OCI-LY1 (cell line): Measurements from ENCODE around the gene DSE.

Experiments
- H2AFZ ChIP-seq: fragments of 200-600 bp; sonication (generic), shearing (Covaris generic); 2 replicates; pipeline ENCODE4 v1.6.0; 2014; ENCODE audit warnings: antibody characterized with exemption, mild to moderate bottlenecking, low read length
- H3F3A ChIP-seq: fragments of 200-600 bp; sonication (generic), shearing (Covaris generic); 2 replicates; pipeline ENCODE4 v1.6.0; 2014; ENCODE audit warnings: mild to moderate bottlenecking, antibody characterized with exemption, low read length, moderate library complexity; ENCODE audit not compliant: insufficient read depth
- H3K27ac ChIP-seq: fragments of 200-600 bp; sonication (generic); 2 replicates; pipeline ENCODE4 v1.5.1; 2014; ENCODE audit warnings: low read length, mixed run types, mild to moderate bottlenecking, low read depth; ENCODE audit not compliant: poor library complexity, severe bottlenecking
- H3K27me3 ChIP-seq: fragments of 200-600 bp; sonication (generic); 2 replicates; pipeline ENCODE4 v1.6.0; 2014; ENCODE audit warnings: antibody characterized with exemption, mild to moderate bottlenecking, low read length, moderate library complexity; ENCODE audit not compliant: insufficient read depth
- H3K36me3 ChIP-seq: fragments of 200-600 bp; sonication (generic); 2 replicates; pipeline ENCODE4 v1.6.1; 2014; ENCODE audit warnings: mild to moderate bottlenecking, antibody characterized with exemption, low read length, moderate library complexity, mixed read lengths; ENCODE audit not compliant: insufficient read depth
- H3K4me1 ChIP-seq: fragments of 200-600 bp; sonication (generic); 2 replicates; pipeline ENCODE4 v1.5.1; 2014; ENCODE audit warnings: mild to moderate bottlenecking, low read length, moderate library complexity; ENCODE audit not compliant: insufficient read depth, severe bottlenecking
- H3K4me2 ChIP-seq: fragments of 200-600 bp; sonication (generic), shearing (Covaris generic); 2 replicates; pipeline ENCODE4 v1.6.1; 2014; ENCODE audit warnings: low read length
- H3K4me3 ChIP-seq: fragments of 200-600 bp; sonication (generic); 2 replicates; pipeline ENCODE4 v1.5.1; 2014; ENCODE audit warnings: low read length, low read depth, mild to moderate bottlenecking, mixed read lengths; ENCODE audit not compliant: poor library complexity, severe bottlenecking
- H3K79me2 ChIP-seq: fragments of 200-600 bp; shearing (Covaris generic); 2 replicates; pipeline ENCODE4 v1.6.1; 2016; ENCODE audit warnings: mixed run types, low read length, mixed read lengths; ENCODE audit not compliant: insufficient read depth
- H3K9ac ChIP-seq: fragments of 200-600 bp; sonication (generic), shearing (Covaris generic); 2 replicates; pipeline ENCODE4 v1.6.1; 2014; ENCODE audit warnings: mild to moderate bottlenecking, low read length, mixed read lengths
- H3K9me2 ChIP-seq: fragments of 200-600 bp; sonication (generic), shearing (Covaris generic); 2 replicates; pipeline ENCODE4 v1.6.1; 2014; ENCODE audit warnings: low read depth, mild to moderate bottlenecking, low read length, mixed read lengths
- H3K9me3 ChIP-seq: fragments of 200-600 bp; shearing (Covaris generic); 2 replicates; pipeline ENCODE4 v1.6.1; 2014; ENCODE audit warnings: low read length, mixed read lengths
- H4K20me1 ChIP-seq: fragments of 200-600 bp; sonication (generic), shearing (Covaris generic); 2 replicates; pipeline ENCODE4 v1.6.0; 2016; ENCODE audit warnings: mild to moderate bottlenecking, low read length; ENCODE audit not compliant: insufficient read depth
- EZH2 ChIP-seq: fragments of 200-600 bp; sonication (generic), shearing (Covaris generic); IDR thresholded peaks from 2 replicates; pipeline ENCODE4 v1.8.0; 2017; ENCODE audit warnings: borderline replicate concordance, mixed run types, mild to moderate bottlenecking, antibody characterized with exemption, low read length, moderate library complexity, mixed read lengths
- TF ChIP-seq, protein P1 (sequence below): fragments of 200-600 bp; sonication (generic), shearing (Covaris generic); IDR thresholded peaks from 2 replicates; pipeline ENCODE4 v1.5.1; 2017; ENCODE audit warnings: mild to moderate bottlenecking, antibody characterized with exemption, low read length, moderate library complexity, mixed read lengths

The DSE gene

DNA sequence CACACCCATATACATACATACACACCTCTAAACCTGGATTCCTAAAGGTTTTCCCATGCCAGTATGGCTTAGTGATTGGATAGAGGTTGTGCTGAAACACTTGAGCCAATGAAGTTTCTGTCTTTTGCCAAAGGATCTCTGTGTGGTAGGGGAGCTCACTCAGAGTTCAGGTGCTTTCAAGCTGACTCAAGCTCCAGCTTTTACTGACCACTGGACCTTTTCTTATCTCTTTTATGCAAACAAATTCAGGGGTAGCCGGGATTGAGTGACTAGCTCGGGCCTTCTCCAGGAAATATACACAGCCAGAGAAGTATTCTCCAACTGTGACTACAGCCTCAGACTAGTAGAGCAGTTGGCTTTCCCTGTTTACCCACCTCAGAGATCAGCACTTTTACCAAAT lies 21.5 kb upstream of the DSE start:
- H3K4me1 ChIP-seq: no peaks in the 10 kb centered on the region
- no peaks in the 10 kb centered on the region for H3K9me2 ChIP-seq
- H3K27ac ChIP-seq: no peak overlapping the region
- no peak overlapping the region for H3K9ac ChIP-seq
- no peak overlapping the region for H3K4me3 ChIP-seq
- H3K36me3 ChIP-seq: no peaks in the 10 kb centered on the region
- H4K20me1 ChIP-seq: no peaks in the 10 kb centered on the region
- H3F3A ChIP-seq: no peaks in the 10 kb centered on the region
- no peaks in the 10 kb centered on the region for H3K9me3 ChIP-seq
- no peaks in the 10 kb centered on the region for H3K27me3 ChIP-seq
- H3K79me2 ChIP-seq: no peaks in the 10 kb centered on the region
- TF ChIP-seq, protein P1, sequence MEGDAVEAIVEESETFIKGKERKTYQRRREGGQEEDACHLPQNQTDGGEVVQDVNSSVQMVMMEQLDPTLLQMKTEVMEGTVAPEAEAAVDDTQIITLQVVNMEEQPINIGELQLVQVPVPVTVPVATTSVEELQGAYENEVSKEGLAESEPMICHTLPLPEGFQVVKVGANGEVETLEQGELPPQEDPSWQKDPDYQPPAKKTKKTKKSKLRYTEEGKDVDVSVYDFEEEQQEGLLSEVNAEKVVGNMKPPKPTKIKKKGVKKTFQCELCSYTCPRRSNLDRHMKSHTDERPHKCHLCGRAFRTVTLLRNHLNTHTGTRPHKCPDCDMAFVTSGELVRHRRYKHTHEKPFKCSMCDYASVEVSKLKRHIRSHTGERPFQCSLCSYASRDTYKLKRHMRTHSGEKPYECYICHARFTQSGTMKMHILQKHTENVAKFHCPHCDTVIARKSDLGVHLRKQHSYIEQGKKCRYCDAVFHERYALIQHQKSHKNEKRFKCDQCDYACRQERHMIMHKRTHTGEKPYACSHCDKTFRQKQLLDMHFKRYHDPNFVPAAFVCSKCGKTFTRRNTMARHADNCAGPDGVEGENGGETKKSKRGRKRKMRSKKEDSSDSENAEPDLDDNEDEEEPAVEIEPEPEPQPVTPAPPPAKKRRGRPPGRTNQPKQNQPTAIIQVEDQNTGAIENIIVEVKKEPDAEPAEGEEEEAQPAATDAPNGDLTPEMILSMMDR: no peak
- TF ChIP-seq EZH2: no peak
- H3K4me2 ChIP-seq: no peak overlapping the region
- H2AFZ ChIP-seq: no peak overlapping the region

DNA sequence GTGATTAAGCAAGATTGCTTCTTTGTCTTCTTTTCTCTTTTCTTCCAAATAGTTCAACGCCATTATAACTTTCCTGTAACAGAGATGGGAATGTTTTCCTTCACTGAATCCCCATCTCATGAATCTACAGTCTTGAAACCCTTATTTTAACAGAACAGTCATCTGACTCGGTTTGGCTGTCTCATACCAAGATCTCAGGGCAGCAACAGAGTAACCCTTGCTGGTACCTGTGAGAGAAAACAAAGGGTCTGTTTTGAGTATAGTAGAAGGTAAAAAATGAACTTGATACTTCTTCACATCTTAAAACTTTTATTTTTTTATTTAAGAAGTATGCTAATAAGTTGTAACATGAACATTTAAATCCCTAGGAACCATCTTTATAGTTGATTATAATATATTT lies 19.6 kb upstream of the DSE start:
- Histone ChIP-seq H3F3A (no peaks in the 10 kb centered on the region), H3K4me3 (no peak overlapping the region), H3K4me1 (no peaks in the 10 kb centered on the region), H3K4me2 (no peak overlapping the region), H3K9me2 (no peaks in the 10 kb centered on the region), H4K20me1 (no peaks in the 10 kb centered on the region), H3K9me3 (no peaks in the 10 kb centered on the region), H3K36me3 (no peaks in the 10 kb centered on the region), H3K27ac (no peak overlapping the region), H3K79me2 (no peaks in the 10 kb centered on the region), H3K9ac (no peak overlapping the region), H3K27me3 (no peaks in the 10 kb centered on the region), H2AFZ (no peak overlapping the region)
- TF ChIP-seq EZH2: no peak
- TF ChIP-seq, protein P1: no peak

DNA sequence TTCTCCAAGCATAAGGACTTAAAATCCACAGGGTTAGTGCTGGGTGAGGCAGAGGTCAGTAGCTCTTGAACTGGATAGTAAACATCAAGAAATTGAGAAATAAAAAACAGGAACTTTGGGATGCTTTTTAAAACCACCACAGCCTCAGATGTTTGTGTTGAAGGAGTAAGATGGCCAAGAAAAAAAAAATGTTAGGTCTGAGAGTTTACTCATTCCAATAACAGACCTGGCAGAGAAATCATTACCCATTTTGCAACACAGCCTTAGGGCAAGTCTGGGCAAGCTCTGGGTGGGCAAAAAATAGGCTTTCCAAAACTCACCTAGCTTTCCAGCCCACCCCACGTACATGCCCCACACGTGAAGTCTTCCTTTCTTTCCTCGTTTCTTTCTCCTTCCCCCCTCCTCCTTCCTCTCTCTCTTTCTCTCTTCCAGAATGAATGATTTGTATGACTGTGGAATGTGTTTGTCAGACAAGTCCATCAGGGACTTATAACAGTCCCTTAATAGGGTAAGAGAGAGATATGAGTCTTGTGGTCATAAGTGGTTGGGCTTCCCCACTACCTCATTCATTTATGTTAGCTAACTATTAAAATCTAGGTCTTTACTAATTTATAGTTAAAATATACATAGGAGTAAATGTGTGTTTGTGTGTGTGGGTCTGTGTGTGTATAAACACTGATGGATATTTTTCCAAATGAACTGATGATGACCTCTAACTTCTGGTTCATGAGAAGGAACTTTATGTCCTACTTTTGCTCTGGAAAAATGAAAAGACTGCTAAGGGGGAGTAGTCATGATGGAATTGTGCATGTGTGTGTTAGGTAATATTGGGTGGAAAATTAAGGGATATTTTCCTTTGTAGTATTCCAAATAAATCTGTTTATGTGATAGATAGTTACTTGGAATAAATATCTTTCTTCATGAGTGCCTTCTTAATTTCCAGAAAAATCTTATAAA lies 18.0 kb upstream of the DSE start:
- no peaks in the 10 kb centered on the region for H3K27me3 ChIP-seq
- no peak for TF ChIP-seq EZH2
- TF ChIP-seq, protein P1: no peak
- H3K9me2 ChIP-seq: no peaks in the 10 kb centered on the region
- H3F3A ChIP-seq: no peaks in the 10 kb centered on the region
- no peaks in the 10 kb centered on the region for H3K79me2 ChIP-seq
- H2AFZ ChIP-seq: no peak overlapping the region
- no peak overlapping the region for H3K27ac ChIP-seq
- no peaks in the 10 kb centered on the region for H3K36me3 ChIP-seq
- no peak overlapping the region for H3K4me2 ChIP-seq
- H3K4me3 ChIP-seq: no peak overlapping the region
- H3K4me1 ChIP-seq: no peaks in the 10 kb centered on the region
- no peaks in the 10 kb centered on the region for H3K9me3 ChIP-seq
- no peaks in the 10 kb centered on the region for H4K20me1 ChIP-seq
- no peak overlapping the region for H3K9ac ChIP-seq
